Measurements from ENCODE around the gene JAKMIP1. TPM values are rescaled to one million over a fixed set of nuclear protein-coding genes. Genes with fewer than 3 reads are reported as not detected.

Gene JAKMIP1
- total RNA-seq, 1 donor from 2014 or later, result 5.5 TPM

DNA sequence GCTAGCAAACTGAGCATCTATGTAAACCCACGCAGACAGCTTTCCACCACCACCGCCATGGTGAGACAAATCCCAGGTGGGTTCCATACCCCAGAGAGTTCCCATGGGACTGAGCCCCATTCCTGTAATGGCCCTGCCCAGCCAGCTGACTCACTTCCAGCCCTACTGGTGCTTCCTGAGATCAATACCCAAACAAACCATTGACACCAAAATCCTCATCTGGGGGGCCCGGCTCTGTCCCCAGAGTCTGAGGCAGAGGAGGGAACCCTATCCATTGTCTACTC lies 30.1 kb upstream of the JAKMIP1 start:
- H3K27ac ChIP-seq, result no peak overlapping the region
- TF ChIP-seq EZH2phosphoT487 (IDR thresholded peaks at IDR 0.05), result no peak
- TF ChIP-seq EZH2 (IDR thresholded peaks at IDR 0.05), result no peak
- TF ChIP-seq, protein P1, sequence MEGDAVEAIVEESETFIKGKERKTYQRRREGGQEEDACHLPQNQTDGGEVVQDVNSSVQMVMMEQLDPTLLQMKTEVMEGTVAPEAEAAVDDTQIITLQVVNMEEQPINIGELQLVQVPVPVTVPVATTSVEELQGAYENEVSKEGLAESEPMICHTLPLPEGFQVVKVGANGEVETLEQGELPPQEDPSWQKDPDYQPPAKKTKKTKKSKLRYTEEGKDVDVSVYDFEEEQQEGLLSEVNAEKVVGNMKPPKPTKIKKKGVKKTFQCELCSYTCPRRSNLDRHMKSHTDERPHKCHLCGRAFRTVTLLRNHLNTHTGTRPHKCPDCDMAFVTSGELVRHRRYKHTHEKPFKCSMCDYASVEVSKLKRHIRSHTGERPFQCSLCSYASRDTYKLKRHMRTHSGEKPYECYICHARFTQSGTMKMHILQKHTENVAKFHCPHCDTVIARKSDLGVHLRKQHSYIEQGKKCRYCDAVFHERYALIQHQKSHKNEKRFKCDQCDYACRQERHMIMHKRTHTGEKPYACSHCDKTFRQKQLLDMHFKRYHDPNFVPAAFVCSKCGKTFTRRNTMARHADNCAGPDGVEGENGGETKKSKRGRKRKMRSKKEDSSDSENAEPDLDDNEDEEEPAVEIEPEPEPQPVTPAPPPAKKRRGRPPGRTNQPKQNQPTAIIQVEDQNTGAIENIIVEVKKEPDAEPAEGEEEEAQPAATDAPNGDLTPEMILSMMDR (IDR thresholded peaks at IDR 0.05), result no peak
- Mint-ChIP-seq H3K9me3 (no peaks in the 10 kb centered on the region), H3K27me3 (ENCODE audit: insufficient read depth, low read depth) (peaks cover 15% of the 10 kb centered on the region), H3K36me3 (no peaks in the 10 kb centered on the region), H3K4me3 (no peak overlapping the region), H3K27ac (no peak overlapping the region), H3K4me1 (no peaks in the 10 kb centered on the region)
- DNase-seq (ENCODE audit: low spot score), result no peak
- no peak overlapping the region for H3K9ac ChIP-seq
- H3K9me3 ChIP-seq (ENCODE audit: low read depth), result no peaks in the 10 kb centered on the region
- H3K36me3 ChIP-seq, result no peaks in the 10 kb centered on the region
- no peaks in the 10 kb centered on the region for H3K79me2 ChIP-seq (ENCODE audit: low read depth)
- no peak overlapping the region for H2AFZ ChIP-seq (replicated peaks)
- H3K4me3 ChIP-seq, result no peak overlapping the region
- peaks cover 5% of the 10 kb centered on the region for H4K20me1 ChIP-seq (ENCODE audit: low read depth)
- H3K27me3 ChIP-seq, result no peaks in the 10 kb centered on the region
- H3K4me2 ChIP-seq, result no peak overlapping the region
- H3K4me1 ChIP-seq, result no peaks in the 10 kb centered on the region
- no peaks in the 10 kb centered on the region for H3F3A ChIP-seq (ENCODE audit: low read depth)

DNA sequence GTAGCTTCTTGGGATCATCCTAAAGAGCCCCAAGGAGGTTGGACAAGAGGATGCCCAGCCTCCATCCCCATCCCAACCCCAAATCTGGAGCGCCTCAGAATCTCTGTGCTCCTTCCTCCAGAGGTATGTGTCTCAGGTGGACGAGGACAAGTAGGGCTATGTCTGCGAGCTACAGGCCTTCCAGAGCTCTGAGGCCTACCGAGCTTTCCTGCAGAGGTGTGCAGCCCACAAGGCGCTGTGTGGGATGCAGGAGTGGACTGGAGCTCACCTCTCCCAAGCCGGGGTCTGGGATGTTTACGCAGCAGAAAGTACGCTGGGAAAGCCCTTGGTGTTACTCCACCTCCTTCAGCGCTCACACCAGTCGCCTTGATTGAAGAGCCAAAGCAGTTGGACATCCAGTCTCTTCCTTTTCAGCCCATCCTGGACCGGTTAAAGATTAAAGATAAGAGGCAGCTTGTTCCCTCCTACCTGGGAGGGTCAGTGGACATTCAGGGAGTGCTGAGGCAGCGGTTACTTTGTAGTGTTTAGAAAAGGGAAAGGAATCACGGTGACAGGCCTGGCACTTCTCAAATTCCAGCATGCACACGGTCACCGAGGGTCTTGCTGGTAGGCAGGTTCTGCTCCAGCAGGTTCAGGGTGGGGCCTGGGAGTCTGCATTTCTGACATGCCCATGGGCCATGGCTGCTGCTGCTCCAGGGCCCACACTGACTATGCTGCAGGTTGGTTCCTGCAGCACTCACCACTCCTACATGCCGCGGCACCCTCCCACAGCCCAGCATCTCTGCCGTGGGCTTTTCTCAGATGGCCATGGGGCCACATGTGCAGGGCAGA lies 29.5 kb upstream of the JAKMIP1 start:
- Histone ChIP-seq H3K27ac (no peak overlapping the region), H3K9me3 (ENCODE audit: low read depth) (no peaks in the 10 kb centered on the region), H3K4me3 (no peak overlapping the region), H3K9ac (no peak overlapping the region), H3K27me3 (no peaks in the 10 kb centered on the region), H4K20me1 (ENCODE audit: low read depth) (peaks cover 8% of the 10 kb centered on the region), H3K36me3 (no peaks in the 10 kb centered on the region), H2AFZ (replicated peaks) (no peak overlapping the region), H3K79me2 (ENCODE audit: low read depth) (no peaks in the 10 kb centered on the region), H3K4me1 (no peaks in the 10 kb centered on the region), H3F3A (ENCODE audit: low read depth) (no peaks in the 10 kb centered on the region), H3K4me2 (no peak overlapping the region)
- Mint-ChIP-seq H3K4me3 (no peak overlapping the region), H3K9me3 (no peaks in the 10 kb centered on the region), H3K27ac (no peak overlapping the region), H3K4me1 (no peaks in the 10 kb centered on the region), H3K27me3 (ENCODE audit: insufficient read depth, low read depth) (peaks cover 18% of the 10 kb centered on the region), H3K36me3 (no peaks in the 10 kb centered on the region)
- DNase-seq (ENCODE audit: low spot score), result no peak
- no peak for TF ChIP-seq EZH2phosphoT487 (IDR thresholded peaks at IDR 0.05)
- TF ChIP-seq, protein P1 (IDR thresholded peaks at IDR 0.05), result no peak
- TF ChIP-seq EZH2 (IDR thresholded peaks at IDR 0.05), result no peak

DNA sequence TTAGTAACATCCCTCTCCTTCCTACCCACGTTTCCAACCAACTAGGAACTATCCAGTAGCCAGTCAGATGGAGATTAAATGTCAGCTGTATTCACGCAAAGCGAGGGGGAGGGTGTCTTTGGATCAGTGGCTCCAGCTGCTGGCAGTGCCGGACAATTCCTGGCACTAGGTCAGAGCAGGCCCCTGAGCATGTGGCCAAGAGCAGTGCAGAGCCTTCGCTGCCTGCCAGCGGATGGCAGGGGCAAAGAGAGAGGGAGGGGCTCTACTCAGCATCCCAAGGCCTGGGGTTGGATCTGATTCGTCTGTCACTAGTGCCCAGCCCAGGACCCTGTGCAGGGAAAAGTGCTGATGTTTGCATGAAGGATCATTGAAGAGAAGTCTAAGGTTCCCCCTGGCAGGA lies 28.7 kb upstream of the JAKMIP1 start:
- Histone ChIP-seq H3K4me2 (no peak overlapping the region), H3K4me1 (no peaks in the 10 kb centered on the region), H3K4me3 (no peak overlapping the region), H3K9ac (no peak overlapping the region), H3K9me3 (ENCODE audit: low read depth) (no peaks in the 10 kb centered on the region), H3K36me3 (no peaks in the 10 kb centered on the region), H3K79me2 (ENCODE audit: low read depth) (no peaks in the 10 kb centered on the region), H3K27ac (no peak overlapping the region), H4K20me1 (ENCODE audit: low read depth) (peaks cover 8% of the 10 kb centered on the region), H3F3A (ENCODE audit: low read depth) (no peaks in the 10 kb centered on the region), H2AFZ (replicated peaks) (no peak overlapping the region), H3K27me3 (no peaks in the 10 kb centered on the region)
- Mint-ChIP-seq H3K27me3 (ENCODE audit: insufficient read depth, low read depth) (peaks cover 18% of the 10 kb centered on the region), H3K9me3 (no peaks in the 10 kb centered on the region), H3K4me1 (no peaks in the 10 kb centered on the region), H3K36me3 (no peaks in the 10 kb centered on the region), H3K4me3 (no peak overlapping the region), H3K27ac (no peak overlapping the region)
- DNase-seq (ENCODE audit: low spot score), result no peak
- TF ChIP-seq EZH2phosphoT487 (IDR thresholded peaks at IDR 0.05), result no peak
- TF ChIP-seq, protein P1 (IDR thresholded peaks at IDR 0.05), result no peak
- no peak for TF ChIP-seq EZH2 (IDR thresholded peaks at IDR 0.05)

All from neural progenitor cell (in vitro differentiated cells).